K562 (cell line): ENCODE results near the gene IKBKE. TPM values are rescaled to one million over a fixed set of nuclear protein-coding genes. Genes with fewer than 3 reads are reported as not detected.

Experiments used
- CTBP1 ChIP-seq: fragments of 450-650 bp; IDR thresholded peaks from 2 replicates; pipeline ENCODE4 v1.6.1; 2016; ENCODE audit warnings: borderline replicate concordance
- EHMT2 ChIP-seq: fragments of 450-650 bp; IDR thresholded peaks from 2 replicates; pipeline ENCODE4 v1.6.1; 2018; ENCODE audit warnings: antibody characterized with exemption
- FOXM1 ChIP-seq, 2 experiments: fragments of 450-650 bp in 1 of 2; sonication (generic) in 1 of 2; formaldehyde crosslinking in 1 of 2; IDR thresholded peaks; 2 replicates each; pipeline versions ENCODE4 v1.6.1 to v1.9.0; 2017 to 2022; ENCODE audit warnings: low read depth in 2 of 2, mild to moderate bottlenecking in 2 of 2, missing genetic modification reagents in 1 of 2, moderate library complexity in 1 of 2
- GTF2A2 ChIP-seq: IDR thresholded peaks from 2 replicates; pipeline ENCODE4 v1.6.1; 2016; ENCODE audit warnings: mild to moderate bottlenecking, missing genetic modification characterization, missing compliant biosample characterization
- ID3 ChIP-seq, 2 experiments: fragments of 250-450 bp in 1 of 2; fragments of 450-650 bp in 1 of 2; sonication (Bioruptor Pico) in 1 of 2; IDR thresholded peaks; 2 replicates each; pipeline versions ENCODE4 v1.6.1 to v1.8.0; 2016 to 2021; ENCODE audit warnings: mild to moderate bottlenecking in 2 of 2, moderate library complexity in 2 of 2, missing compliant biosample characterization in 1 of 2, missing genetic modification characterization in 1 of 2
- PATZ1 ChIP-seq: fragments of 250-450 bp; sonication (Bioruptor Pico); IDR thresholded peaks from 2 replicates; pipeline ENCODE4 v1.5.0; 2020; ENCODE audit warnings: mild to moderate bottlenecking, borderline replicate concordance
- PBX2 ChIP-seq, 2 experiments: IDR thresholded peaks in 1 of 2; conservative IDR thresholded peaks in 1 of 2; 2 replicates each; pipeline ENCODE4 v1.6.1; 2016; ENCODE audit warnings: low read depth in 2 of 2, mild to moderate bottlenecking in 1 of 2, missing compliant biosample characterization in 1 of 2, missing genetic modification characterization in 1 of 2, moderate library complexity in 1 of 2
- POLR2AphosphoS5 ChIP-seq: IDR thresholded peaks from 2 replicates; pipeline ENCODE4 v1.6.1; 2011; ENCODE audit warnings: mild to moderate bottlenecking, low read depth, low read length, moderate library complexity; ENCODE audit not compliant: control insufficient read depth, insufficient read depth
- POLR2G ChIP-seq: fragments of 200-400 bp; formaldehyde crosslinking; IDR thresholded peaks from 2 replicates; pipeline ENCODE4 v1.6.1; 2017; ENCODE audit warnings: low read depth, mild to moderate bottlenecking, antibody characterized with exemption, low read length, moderate library complexity
- POLR2H ChIP-seq: IDR thresholded peaks from 2 replicates; pipeline ENCODE4 v1.6.1; 2016; ENCODE audit warnings: missing genetic modification characterization, low read depth, mild to moderate bottlenecking, control low read depth, missing compliant biosample characterization, moderate library complexity
- PRPF4 ChIP-seq: fragments of 200-400 bp; formaldehyde crosslinking; IDR thresholded peaks from one replicate; pipeline ENCODE4 v1.6.1; 2017; ENCODE audit warnings: low read length, low read depth, mild to moderate bottlenecking; ENCODE audit not compliant: insufficient read depth, poor library complexity, severe bottlenecking
- SMAD3 ChIP-seq: fragments of 450-650 bp; formaldehyde crosslinking; conservative IDR thresholded peaks from 2 replicates; pipeline ENCODE4 v1.4.0; 2020; ENCODE audit warnings: mild to moderate bottlenecking
- ZBTB9 ChIP-seq: fragments of 450-650 bp; formaldehyde crosslinking; IDR thresholded peaks from 2 replicates; pipeline ENCODE4 v1.4.0; 2020; ENCODE audit warnings: mild to moderate bottlenecking, moderate library complexity
- ZNF232 ChIP-seq: sonication (generic); formaldehyde crosslinking; IDR thresholded peaks from 2 replicates; pipeline ENCODE4 v1.8.0; 2022; ENCODE audit warnings: mild to moderate bottlenecking, missing genetic modification reagents
- ZNF395 ChIP-seq: fragments of 200-800 bp; sonication (Bioruptor generic); IDR thresholded peaks from 2 replicates; pipeline ENCODE4 v1.6.1; 2017; ENCODE audit warnings: missing genetic modification characterization, missing compliant biosample characterization
- ZNF764 ChIP-seq: fragments of 250-450 bp; sonication (Bioruptor Pico); IDR thresholded peaks from 2 replicates; pipeline ENCODE4 v1.4.0; 2020; ENCODE audit warnings: low read depth, mild to moderate bottlenecking, moderate library complexity
- polyA plus RNA-seq, 8 experiments: library from polyadenylated mRNA; depleted of rRNA in 4 of 8; stranded (reverse) in 5 of 8; unstranded in 3 of 8; fragments of >200 nt; fragmentation: Nextera tagmentation in 2 of 8; fragmentation: Illumina TruSeq in 1 of 8; extraction: Ambion mirVana in 2 of 8; extraction: Trizol in 1 of 8; gene quantifications; 2 replicates each; pipeline versions ENCODE4 v1.2.1 to v1.2.3, GENCODE V29; 2011 to 2014; ENCODE audit warnings: inconsistent platforms in 1 of 8, missing spikeins in 1 of 8
- total RNA-seq, 7 experiments: library from RNA; depleted of rRNA in 6 of 7; stranded (reverse); fragments of >200 nt in 6 of 7; fragmentation: Illumina TruSeq in 2 of 7; extraction: Trizol in 2 of 7; gene quantifications; 2 replicates each; pipeline versions ENCODE4 v1.2.1 to v1.2.3, GENCODE V29; 2011 to 2021; ENCODE audit warnings: low replicate concordance in 1 of 7

The IKBKE gene
- total and polyA plus RNA-seq, 9 of the 15 experiments (the other 6 are each of a cell fraction or from before 2014, with no cell fraction given), result 2.3 to 9.0 (median 4.8) TPM

- TF ChIP-seq POLR2G (peak; percentile 87), PRPF4 (no peak), SMAD3 (CRISPR knock-in tag) (no peak), FOXM1 (IDR thresholded peaks at IDR 0.05; ENCODE audit: low read depth) (no peak), FOXM1 (CRISPR knock-in tag; IDR thresholded peaks at IDR 0.05; ENCODE audit: low read depth) (0 out of 2 replicates have a peak, but pooled peaks have one; percentile 9), PBX2 (CRISPR knock-in tag; IDR thresholded peaks at IDR 0.05; ENCODE audit: low read depth) (no peak), PBX2 (tag; conservative IDR thresholded peaks at IDR 0.05; ENCODE audit: low read depth) (0 out of 2 replicates have a peak, but pooled peaks have one; percentile 20), ID3 (CRISPR knock-in tag; IDR thresholded peaks at IDR 0.05) (no peak), ID3 (tag; IDR thresholded peaks at IDR 0.05) (peak; percentile 19; the same call in 1 of the 2 replicates), ZNF395 (CRISPR knock-in tag) (peak; percentile 56; the same call in 1 of the 2 replicates), POLR2AphosphoS5 (no peak), CTBP1 (peak; percentile 28; the same call in 1 of the 2 replicates), ZNF764 (no peak), ZNF232 (no peak; the same call in 1 of the 2 replicates), POLR2H (tag) (no peak), GTF2A2 (tag) (no peak), PATZ1 (CRISPR knock-in tag) (no peak), ZBTB9 (CRISPR knock-in tag) (no peak), EHMT2 (no peak)
These were observed 37.2 kb downstream of the IKBKE start, which contains the start of gene RASSF5 (continued) for GRCh38 chr1:206507284-206508129.
